Left renal cortex interstitium (tissue), 4 donors: Measurements from ENCODE around the gene OR9A4. TPM values are rescaled to one million over a fixed set of nuclear protein-coding genes. Genes with fewer than 3 reads are reported as not detected.
"Not testable (repeated sequence)": the region's sequence is repeated elsewhere in the genome, so short reads cannot be mapped to it uniquely, and the experiment has no call there.

Experiments
- DNase-seq, 4 donors: peaks; one replicate each; pipeline ENCODE4 v3.0.0-alpha.2; 2013; ENCODE audit warnings: low read depth in 4 of 4, low spot score in 2 of 4, missing footprints in 1 of 4
- polyA plus RNA-seq, 4 donors: library from polyadenylated mRNA; unstranded; fragments of 120-200 nt; gene quantifications; one replicate each; pipeline ENCODE4 v1.2.1, GENCODE V29; 2013; ENCODE audit not compliant: insufficient read length in 4 of 4

OR9A4 gene
- polyA plus RNA-seq: under 1 TPM in 1 of 4 donors, not detected in 3; 0.18 TPM

GRCh38 chr7:141916099-141916498 lies at the start of gene OR9A4:
Gene OR9A4, plus strand, starts transcription at chr7:141916399. Its CDS starts 2,477 bp downstream, at chr7:141918876.
- no peak for DNase-seq

GRCh38 chr7:141866974-141867373 lies 49.2 kb upstream of the OR9A4 start:
- no peak for DNase-seq

- no peak for DNase-seq
Observed at GRCh38 chr7:141872931-141873330, 43.3 kb upstream of the OR9A4 start.

GRCh38 chr7:141874787-141875186 lies 41.4 kb upstream of the OR9A4 start:
- DNase-seq: no peak

- no peak for DNase-seq
Observed at GRCh38 chr7:141875453-141875852, 40.7 kb upstream of the OR9A4 start.

- no peak for DNase-seq
Observed at GRCh38 chr7:141876371-141876770, 39.8 kb upstream of the OR9A4 start.

- no peak for DNase-seq
Observed at GRCh38 chr7:141877365-141877764, 38.8 kb upstream of the OR9A4 start.

GRCh38 chr7:141880960-141881359 lies 35.2 kb upstream of the OR9A4 start:
- DNase-seq: no peak

GRCh38 chr7:141884539-141885225 lies 31.5 kb upstream of the OR9A4 start:
- DNase-seq: no peak

- no peak for DNase-seq
Observed at GRCh38 chr7:141889321-141889720, 26.9 kb upstream of the OR9A4 start.

GRCh38 chr7:141891336-141891735 lies 24.9 kb upstream of the OR9A4 start:
- DNase-seq: no peak

GRCh38 chr7:141899366-141899765 lies 16.8 kb upstream of the OR9A4 start:
- not testable (repeated sequence) for DNase-seq

GRCh38 chr7:141906285-141906684 lies 9.9 kb upstream of the OR9A4 start:
- no peak for DNase-seq

GRCh38 chr7:141911391-141911790 lies 4.8 kb upstream of the OR9A4 start:
- no peak for DNase-seq

- no peak for DNase-seq
Observed at GRCh38 chr7:141915565-141915964, 634 bp upstream of the OR9A4 start.

- DNase-seq: no peak
Observed at GRCh38 chr7:141920281-141920680, 4.1 kb downstream of the OR9A4 start.

- no peak for DNase-seq
Observed at GRCh38 chr7:141928146-141928844, 12.1 kb downstream of the OR9A4 start.

GRCh38 chr7:141928845-141929195 lies 12.6 kb downstream of the OR9A4 start:
- DNase-seq: no peak

- no peak for DNase-seq
Observed at GRCh38 chr7:141930211-141930610, 14.0 kb downstream of the OR9A4 start.

- no peak for DNase-seq
Observed at GRCh38 chr7:141941075-141941474, 24.9 kb downstream of the OR9A4 start.

- DNase-seq: no peak
Observed at GRCh38 chr7:141943846-141944245, 27.6 kb downstream of the OR9A4 start.

- no peak for DNase-seq
Observed at GRCh38 chr7:141944811-141945210, 28.6 kb downstream of the OR9A4 start.
